ENCODE results near the gene PDSS1. TPM values are rescaled to one million over a fixed set of nuclear protein-coding genes. Genes with fewer than 3 reads are reported as not detected.
"Not testable (repeated sequence)": the region's sequence is repeated elsewhere in the genome, so short reads cannot be mapped to it uniquely, and the experiment has no call there.

PDSS1 gene
- total RNA-seq, 1 donor from 2014 or later = 25.3 TPM

DNA sequence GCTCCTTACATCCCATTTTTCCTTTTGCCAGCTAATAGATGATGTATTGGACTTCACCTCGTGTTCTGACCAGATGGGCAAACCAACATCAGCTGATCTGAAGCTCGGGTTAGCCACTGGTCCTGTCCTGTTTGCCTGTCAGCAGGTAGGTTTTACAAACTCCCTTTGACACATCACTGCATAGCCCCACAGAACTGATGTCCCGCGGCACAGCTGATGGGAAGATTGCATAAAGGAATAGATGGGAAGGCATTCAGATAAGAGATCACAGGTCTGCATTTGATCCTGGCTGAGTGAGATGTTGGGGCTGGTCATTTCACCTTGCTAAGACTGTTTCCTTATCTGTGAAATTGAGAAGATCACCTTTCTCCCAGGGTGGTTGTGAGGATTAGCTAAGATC, 37.9 kb downstream of the PDSS1 start:
- FAIRE-seq (no peak), DNase-seq (ENCODE audit: low spot score in 2 of 2) (no peak)

DNA sequence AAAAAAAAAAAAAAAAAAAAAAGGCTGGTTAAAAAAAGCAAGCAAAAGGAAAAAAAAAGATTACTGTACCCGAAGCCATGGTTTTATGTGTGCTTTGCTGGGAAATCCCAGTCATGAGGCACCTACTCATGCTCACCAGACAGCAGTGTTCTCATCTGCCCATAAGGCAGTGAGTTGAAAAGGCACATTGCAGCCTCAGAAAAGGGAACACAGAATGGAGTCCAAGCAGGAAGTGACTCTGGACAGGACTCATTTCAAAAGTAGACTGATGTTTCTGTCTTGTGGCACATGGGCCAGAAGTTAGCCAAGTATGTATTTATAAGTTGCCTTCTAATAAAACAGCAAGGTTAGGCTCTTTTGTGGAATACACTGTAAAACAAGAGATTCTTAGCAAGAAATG, 40.2 kb downstream of the PDSS1 start:
- no peak for DNase-seq (ENCODE audit: low spot score in 2 of 2)

DNA sequence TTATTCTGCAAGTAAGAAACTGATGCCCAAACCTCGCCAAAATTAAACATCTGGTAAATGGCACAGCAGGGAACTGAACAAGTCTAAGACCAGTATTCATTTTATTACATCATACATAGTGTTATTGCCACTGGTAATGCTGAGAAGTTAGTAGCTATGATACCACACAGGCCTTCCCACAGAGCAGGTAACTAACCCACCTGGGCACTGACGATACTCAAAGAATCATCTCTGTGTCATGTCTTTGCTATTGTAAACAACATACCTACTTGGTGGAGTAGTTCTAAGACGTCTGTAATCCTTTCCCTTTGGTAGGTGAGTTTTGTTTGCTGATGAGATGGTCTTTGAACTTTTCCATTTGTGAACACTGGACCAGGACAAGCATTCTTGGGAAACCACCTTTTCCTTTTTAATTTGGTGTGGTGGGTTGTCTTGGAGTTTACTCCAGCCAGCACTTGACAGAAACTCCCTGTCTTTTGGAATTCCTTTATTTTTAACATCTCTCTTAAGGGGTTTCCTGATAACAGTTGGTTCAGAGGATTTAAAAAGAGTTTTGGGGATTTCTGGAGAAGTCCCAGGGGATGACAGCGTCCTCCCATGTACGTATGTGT, 40.9 kb downstream of the PDSS1 start:
- FAIRE-seq (no peak), DNase-seq (ENCODE audit: low spot score in 2 of 2) (no peak)

More for the DNA sequence above, 40.2 kb downstream of the PDSS1 start:
- no peak for FAIRE-seq

- DNase-seq (ENCODE audit: low spot score in 2 of 2) (no peak), FAIRE-seq (no peak)
Measured at GRCh38 chr10:26739071-26739631, 41.6 kb downstream of the PDSS1 start.

GRCh38 chr10:26741368-26741767, 43.9 kb downstream of the PDSS1 start:
- no peak for DNase-seq (ENCODE audit: low spot score in 2 of 2)
- no peak for FAIRE-seq

- FAIRE-seq (no peak), DNase-seq (ENCODE audit: low spot score in 2 of 2) (no peak)
Measured at GRCh38 chr10:26743091-26743490, 45.6 kb downstream of the PDSS1 start.

DNA sequence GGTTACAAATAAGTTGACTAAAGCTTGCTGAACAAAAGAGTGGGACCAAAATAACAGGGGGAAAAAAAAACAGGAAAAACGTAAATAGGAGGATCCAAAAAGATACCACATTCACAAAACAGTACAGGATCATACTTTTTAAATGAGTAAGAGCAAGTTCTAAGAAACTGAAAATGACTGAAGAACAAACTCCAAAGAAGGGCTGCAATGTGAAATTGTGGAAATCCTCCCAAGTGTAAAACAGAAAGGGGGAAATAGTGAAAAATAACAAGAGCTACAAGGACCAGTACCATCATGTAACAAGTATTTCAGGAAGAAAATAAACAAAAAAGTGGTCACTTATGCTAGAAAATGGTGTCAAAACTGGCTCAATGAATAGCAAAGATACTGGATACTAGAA, 46.3 kb downstream of the PDSS1 start:
- FAIRE-seq (no peak), DNase-seq (ENCODE audit: low spot score in 2 of 2) (no peak)

GRCh38 chr10:26746061-26746460, 48.6 kb downstream of the PDSS1 start:
- no peak for DNase-seq (ENCODE audit: low spot score in 2 of 2)
- FAIRE-seq = no peak

DNA sequence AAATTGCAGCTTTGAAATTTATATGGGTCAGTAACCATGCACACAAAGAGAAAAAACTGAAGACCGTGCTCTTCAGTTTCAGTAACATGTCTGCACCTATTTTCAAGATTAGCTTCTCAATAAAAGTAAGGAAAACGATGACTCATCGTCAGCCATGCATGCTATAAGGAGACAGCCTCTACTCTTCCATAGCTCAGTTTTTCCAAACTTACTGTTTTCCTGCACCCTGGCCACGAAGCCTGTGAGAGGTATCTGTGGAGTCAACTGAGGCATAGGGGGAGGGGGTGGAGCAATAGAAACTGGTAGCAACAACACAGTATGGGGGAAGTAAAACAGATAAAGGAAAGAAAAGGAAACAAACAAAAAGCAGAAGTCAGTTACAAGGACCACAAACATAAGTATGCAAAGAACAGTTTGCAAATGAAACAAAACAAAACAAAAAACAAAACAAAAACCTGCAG, 58.0 kb downstream of the PDSS1 start:
- DNase-seq (ENCODE audit: low spot score in 2 of 2) = no peak
- no peak for FAIRE-seq

DNA sequence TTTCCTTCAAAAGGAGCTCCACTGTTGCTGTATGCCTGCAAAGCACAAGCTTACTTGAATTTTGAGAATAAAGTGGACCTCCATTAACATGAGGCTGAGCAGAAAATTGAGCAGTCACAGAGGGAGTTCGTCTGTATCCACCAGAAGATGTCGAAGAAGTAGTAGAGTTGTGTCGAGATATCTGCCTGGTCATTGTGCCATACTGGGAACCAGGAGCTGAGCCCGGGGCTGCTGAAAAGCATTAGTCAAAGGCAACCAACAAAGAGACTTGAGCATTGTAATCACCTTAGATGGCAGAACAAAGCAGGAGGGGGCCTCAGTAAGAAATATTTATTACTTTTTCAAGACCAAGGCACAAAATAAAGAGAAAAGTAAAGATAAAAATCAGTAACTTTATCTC, 61.5 kb downstream of the PDSS1 start:
- no peak for DNase-seq (ENCODE audit: low spot score in 2 of 2)
- no peak for FAIRE-seq

GRCh38 chr10:26765549-26765948, 68.0 kb downstream of the PDSS1 start:
- FAIRE-seq (no peak), DNase-seq (ENCODE audit: low spot score in 2 of 2) (no peak)

DNA sequence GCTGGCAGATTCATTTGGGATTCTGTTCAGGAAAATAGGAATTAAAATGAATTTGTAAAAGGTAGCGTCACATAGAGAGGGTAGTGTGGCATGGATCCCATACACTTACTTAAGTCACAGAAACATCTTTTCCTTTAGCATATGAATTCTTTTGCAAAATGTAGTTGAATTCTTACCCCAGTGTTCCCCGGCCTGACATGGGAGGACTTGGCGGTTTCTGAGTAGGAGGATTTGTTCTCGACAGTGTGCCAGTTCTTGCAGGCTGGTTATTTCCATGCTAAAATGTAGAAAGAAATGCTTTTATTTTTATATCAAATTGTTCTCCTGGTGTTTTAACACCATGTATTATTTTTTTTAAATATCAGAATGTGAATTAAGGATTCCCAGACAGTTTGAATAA, 72.6 kb downstream of the PDSS1 start:
- no peak for DNase-seq (ENCODE audit: low spot score in 2 of 2)
- FAIRE-seq = no peak

- no peak for DNase-seq (ENCODE audit: low spot score in 2 of 2)
- no peak for FAIRE-seq
Measured at GRCh38 chr10:26773633-26774032, 76.1 kb downstream of the PDSS1 start.

- FAIRE-seq (no peak), DNase-seq (ENCODE audit: low spot score in 2 of 2) (no peak)
Measured at GRCh38 chr10:26776258-26776657, 78.8 kb downstream of the PDSS1 start.

DNA sequence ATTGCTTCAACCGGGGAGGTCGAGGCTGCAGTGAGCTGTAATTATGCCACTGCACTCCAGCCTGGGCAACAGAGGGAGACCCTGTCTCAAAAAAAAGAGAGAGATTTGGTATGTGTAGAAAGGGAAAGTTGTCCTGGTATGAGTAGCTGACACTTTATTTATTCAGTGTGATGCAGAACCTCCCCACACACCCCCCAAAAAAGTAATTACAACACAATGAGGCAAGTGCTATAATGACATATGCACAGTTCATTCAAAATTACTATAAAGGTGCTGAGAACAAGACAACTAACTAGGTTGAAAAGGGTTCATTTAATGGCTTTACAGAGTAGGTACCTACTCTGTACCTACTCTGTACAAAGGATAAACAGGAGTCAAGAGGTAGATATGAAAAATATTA, 80.2 kb downstream of the PDSS1 start:
- no peak for DNase-seq (ENCODE audit: low spot score in 2 of 2)

DNA sequence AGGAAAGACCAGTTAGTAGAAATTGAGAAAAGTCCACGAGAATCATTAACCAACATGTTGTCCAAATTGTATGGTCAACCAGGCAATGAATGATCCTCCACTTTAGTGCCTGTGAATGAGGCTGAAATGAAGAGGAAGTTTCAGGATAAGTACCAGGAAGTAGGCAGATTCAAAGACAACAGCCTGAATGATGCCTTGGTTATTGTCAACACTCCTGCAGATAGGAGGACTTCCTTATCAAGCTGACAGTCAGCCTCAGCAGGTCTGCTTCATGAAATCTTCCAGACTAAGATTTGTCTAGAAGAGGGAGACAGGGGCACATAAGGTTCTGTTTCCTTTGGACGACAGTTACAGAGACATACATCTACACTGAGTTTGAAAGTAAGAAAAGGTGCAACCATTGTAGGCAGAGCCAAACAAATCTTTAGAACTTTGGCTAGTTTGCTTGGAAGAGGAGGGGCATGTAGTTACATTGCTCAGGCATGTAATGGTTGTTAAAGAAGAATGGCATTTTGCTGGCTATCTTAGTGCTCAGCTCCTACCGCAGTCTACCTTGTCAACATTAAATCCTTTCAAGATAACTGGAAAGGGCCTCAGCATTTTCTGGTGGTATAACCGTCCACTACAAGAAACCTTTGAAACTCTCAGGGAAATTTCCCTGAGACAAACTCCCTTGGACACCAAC, 81.8 kb downstream of the PDSS1 start:
- no peak for FAIRE-seq

More for the DNA sequence above, 80.2 kb downstream of the PDSS1 start:
- no peak for FAIRE-seq

DNA sequence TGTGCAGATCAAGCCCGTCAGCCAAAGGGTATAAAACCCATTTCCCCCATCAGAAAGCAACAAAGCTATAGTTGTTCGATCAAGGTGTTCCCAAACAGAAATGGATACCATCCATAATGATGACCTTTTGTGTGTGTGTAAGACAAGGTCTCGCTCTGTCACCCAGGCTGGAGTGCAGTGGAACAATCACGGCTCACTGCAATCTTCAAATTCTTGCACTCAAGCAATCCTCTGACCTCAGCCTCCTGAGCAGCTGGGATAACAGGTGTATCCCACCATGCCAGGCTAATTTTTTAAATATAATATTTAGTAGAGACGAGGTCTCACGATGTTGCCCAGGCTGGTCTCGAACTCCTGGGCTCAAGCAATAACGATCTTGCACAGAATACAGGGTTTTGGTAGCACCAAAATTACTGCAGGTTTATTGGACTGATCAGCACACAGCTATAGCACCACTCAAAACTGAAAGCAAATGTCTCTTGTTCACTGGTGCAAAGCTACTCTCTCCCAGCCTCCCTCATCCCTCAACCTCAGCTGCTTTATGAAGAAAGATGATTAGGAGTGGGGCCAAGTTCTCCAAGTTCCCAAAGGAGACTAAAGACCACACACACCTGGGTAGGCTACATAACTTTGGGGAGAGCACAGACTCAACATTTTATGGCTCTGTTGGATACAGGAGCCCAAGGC, 82.7 kb downstream of the PDSS1 start:
- FAIRE-seq (no peak), DNase-seq (ENCODE audit: low spot score in 2 of 2) (no peak)

More for the DNA sequence above, 81.8 kb downstream of the PDSS1 start:
- DNase-seq (ENCODE audit: low spot score in 2 of 2) = no peak

DNA sequence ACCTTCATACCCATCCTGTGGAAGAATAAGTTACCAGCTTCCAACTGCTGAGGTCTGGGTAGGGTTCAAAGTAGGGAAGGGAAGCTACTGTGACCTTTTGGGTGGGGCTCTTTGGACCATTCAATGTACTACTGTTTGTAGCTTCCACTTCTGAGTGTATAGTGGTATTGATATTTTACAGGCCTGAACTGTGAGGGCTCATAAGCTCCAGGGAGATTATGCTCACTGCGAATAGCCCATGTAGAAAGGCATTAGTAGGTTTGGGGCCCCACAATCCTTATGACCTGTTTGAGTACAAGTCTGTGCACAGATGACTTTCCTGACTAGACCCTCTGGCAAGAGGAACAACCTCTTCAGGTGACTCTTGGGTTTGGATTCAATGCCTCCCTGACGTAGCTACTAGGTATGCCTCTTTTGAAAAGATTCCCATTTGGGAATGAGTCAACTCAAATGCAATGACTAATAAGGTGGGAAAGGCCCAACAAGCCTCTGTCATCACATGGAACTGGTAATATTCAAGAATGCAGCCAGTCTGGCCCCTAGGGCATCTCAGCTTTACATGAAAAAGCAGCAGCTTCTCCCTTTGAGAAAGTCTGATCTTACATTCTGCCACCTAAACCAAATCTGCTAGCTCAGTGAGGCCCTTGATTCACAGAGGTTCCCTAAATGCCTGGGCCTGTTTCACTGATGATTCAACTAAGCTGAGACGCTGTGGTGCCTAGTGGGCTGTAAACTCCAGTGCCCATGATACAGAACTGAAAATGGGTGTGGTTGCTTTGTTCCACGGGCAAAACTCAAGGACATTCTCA, 83.5 kb downstream of the PDSS1 start:
- FAIRE-seq (no peak), DNase-seq (ENCODE audit: low spot score in 2 of 2) (no peak)

DNA sequence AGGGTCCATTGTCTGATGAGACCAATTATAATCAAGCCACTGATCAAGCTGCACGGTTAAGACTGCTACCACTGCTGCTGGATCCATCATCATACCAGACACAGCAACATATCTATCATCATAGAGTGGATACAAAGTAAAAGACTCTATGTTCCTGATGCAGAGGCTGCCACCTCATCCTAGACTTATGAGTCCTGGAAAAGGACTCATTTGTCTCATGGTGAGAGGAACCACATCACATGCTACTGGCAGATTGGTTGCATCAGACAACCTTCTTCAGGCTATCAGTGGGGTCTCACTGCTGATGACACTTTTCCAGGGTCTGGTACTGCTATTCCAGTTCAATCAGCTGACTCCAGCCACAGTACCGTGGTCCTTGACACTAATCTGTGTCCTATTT, 84.3 kb downstream of the PDSS1 start:
- FAIRE-seq (no peak), DNase-seq (ENCODE audit: low spot score in 2 of 2) (no peak)

GRCh38 chr10:26787362-26787761, 89.9 kb downstream of the PDSS1 start:
- DNase-seq (ENCODE audit: low spot score in 2 of 2) (no peak), FAIRE-seq (no peak)

- not testable (repeated sequence) for FAIRE-seq; DNase-seq (ENCODE audit: low spot score in 2 of 2)
Measured at GRCh38 chr10:26789779-26790178, 92.3 kb downstream of the PDSS1 start.

All from frontal cortex (tissue), 4 donors.